ENCODE results near the gene CALD1.

- TF ChIP-seq OVOL3 (tag by site-specific recombination; IDR thresholded peaks at IDR 0.05) (no peak), ZNF146 (tag by site-specific recombination; IDR thresholded peaks at IDR 0.05) (no peak), ZNF24 (tag by site-specific recombination; IDR thresholded peaks at IDR 0.05) (no peak), SP2 (tag by site-specific recombination; IDR thresholded peaks at IDR 0.05) (no peak), ZNF26 (tag by site-specific recombination; IDR thresholded peaks at IDR 0.05) (no peak), MZF1 (tag by site-specific recombination; IDR thresholded peaks at IDR 0.05; ENCODE audit: borderline replicate concordance) (no peak), ZNF530 (tag by site-specific recombination; IDR thresholded peaks at IDR 0.05; ENCODE audit: low read depth) (no peak)
- TF ChIP-seq, protein P1, sequence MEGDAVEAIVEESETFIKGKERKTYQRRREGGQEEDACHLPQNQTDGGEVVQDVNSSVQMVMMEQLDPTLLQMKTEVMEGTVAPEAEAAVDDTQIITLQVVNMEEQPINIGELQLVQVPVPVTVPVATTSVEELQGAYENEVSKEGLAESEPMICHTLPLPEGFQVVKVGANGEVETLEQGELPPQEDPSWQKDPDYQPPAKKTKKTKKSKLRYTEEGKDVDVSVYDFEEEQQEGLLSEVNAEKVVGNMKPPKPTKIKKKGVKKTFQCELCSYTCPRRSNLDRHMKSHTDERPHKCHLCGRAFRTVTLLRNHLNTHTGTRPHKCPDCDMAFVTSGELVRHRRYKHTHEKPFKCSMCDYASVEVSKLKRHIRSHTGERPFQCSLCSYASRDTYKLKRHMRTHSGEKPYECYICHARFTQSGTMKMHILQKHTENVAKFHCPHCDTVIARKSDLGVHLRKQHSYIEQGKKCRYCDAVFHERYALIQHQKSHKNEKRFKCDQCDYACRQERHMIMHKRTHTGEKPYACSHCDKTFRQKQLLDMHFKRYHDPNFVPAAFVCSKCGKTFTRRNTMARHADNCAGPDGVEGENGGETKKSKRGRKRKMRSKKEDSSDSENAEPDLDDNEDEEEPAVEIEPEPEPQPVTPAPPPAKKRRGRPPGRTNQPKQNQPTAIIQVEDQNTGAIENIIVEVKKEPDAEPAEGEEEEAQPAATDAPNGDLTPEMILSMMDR (tag by site-specific recombination; IDR thresholded peaks at IDR 0.05) = no peak
- TF ChIP-seq, protein P2, sequence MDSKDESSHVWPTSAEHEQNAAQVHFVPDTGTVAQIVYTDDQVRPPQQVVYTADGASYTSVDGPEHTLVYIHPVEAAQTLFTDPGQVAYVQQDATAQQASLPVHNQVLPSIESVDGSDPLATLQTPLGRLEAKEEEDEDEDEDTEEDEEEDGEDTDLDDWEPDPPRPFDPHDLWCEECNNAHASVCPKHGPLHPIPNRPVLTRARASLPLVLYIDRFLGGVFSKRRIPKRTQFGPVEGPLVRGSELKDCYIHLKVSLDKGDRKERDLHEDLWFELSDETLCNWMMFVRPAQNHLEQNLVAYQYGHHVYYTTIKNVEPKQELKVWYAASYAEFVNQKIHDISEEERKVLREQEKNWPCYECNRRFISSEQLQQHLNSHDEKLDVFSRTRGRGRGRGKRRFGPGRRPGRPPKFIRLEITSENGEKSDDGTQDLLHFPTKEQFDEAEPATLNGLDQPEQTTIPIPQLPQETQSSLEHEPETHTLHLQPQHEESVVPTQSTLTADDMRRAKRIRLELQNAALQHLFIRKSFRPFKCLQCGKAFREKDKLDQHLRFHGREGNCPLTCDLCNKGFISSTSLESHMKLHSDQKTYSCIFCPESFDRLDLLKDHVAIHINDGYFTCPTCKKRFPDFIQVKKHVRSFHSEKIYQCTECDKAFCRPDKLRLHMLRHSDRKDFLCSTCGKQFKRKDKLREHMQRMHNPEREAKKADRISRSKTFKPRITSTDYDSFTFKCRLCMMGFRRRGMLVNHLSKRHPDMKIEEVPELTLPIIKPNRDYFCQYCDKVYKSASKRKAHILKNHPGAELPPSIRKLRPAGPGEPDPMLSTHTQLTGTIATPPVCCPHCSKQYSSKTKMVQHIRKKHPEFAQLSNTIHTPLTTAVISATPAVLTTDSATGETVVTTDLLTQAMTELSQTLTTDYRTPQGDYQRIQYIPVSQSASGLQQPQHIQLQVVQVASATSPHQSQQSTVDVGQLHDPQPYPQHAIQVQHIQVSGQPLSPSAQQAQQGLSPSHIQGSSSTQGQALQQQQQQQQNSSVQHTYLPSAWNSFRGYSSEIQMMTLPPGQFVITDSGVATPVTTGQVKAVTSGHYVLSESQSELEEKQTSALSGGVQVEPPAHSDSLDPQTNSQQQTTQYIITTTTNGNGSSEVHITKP (tag by site-specific recombination; IDR thresholded peaks at IDR 0.05) = no peak
Observed at GRCh38 chr7:134834689-134835462, 55.4 kb downstream of the CALD1 start.

Measured in HEK293 (cell line).